Neuronal stem cell (in vitro differentiated cells): ENCODE results near the gene PDE7B.

Experiments
- DNase-seq: peaks from one replicate; pipeline ENCODE4 v3.0.0-alpha.2; 2013; ENCODE audit warnings: low spot score
- H2AFZ ChIP-seq: one replicate; pipeline ENCODE4 v1.6.1; 2013; ENCODE audit warnings: mild to moderate bottlenecking, low read length, inconsistent platforms
- H2AK5ac ChIP-seq: 2 replicates; pipeline ENCODE4 v1.6.1; 2013; ENCODE audit warnings: low read depth, mild to moderate bottlenecking, inconsistent platforms, low read length, moderate library complexity, mixed read lengths
- H2BK120ac ChIP-seq: 2 replicates; pipeline ENCODE4 v1.6.1; 2013; ENCODE audit warnings: low read depth, mild to moderate bottlenecking, inconsistent platforms, low read length, moderate library complexity, mixed read lengths
- H2BK12ac ChIP-seq: one replicate; pipeline ENCODE4 v1.6.1; 2013; ENCODE audit warnings: low read length, inconsistent platforms
- H2BK15ac ChIP-seq: 2 replicates; pipeline ENCODE4 v1.6.1; 2013; ENCODE audit warnings: mild to moderate bottlenecking, low read length, inconsistent platforms, mixed read lengths
- H2BK5ac ChIP-seq: one replicate; pipeline ENCODE4 v1.6.1; 2013; ENCODE audit warnings: inconsistent platforms, mild to moderate bottlenecking, low read length, moderate library complexity
- H3K14ac ChIP-seq: one replicate; pipeline ENCODE4 v1.6.1; 2013; ENCODE audit warnings: low read length, inconsistent platforms
- H3K18ac ChIP-seq: 2 replicates; pipeline ENCODE4 v1.6.1; 2013; ENCODE audit warnings: low read length, inconsistent platforms
- H3K23ac ChIP-seq: 2 replicates; pipeline ENCODE4 v1.6.1; 2013; ENCODE audit warnings: low read depth, mild to moderate bottlenecking, mixed read lengths, low read length, inconsistent platforms; ENCODE audit not compliant: poor library complexity
- H3K27ac ChIP-seq: replicated peaks from 3 replicates; pipeline ENCODE4 v1.5.1; 2013; ENCODE audit warnings: low read length, inconsistent platforms
- H3K27me3 ChIP-seq, 3 experiments: 2 replicates each; pipeline ENCODE4 v1.6.1; 2013; ENCODE audit warnings: low read length in 3 of 3, mild to moderate bottlenecking in 2 of 3, inconsistent platforms in 1 of 3, low read depth in 1 of 3, mixed read lengths in 1 of 3, moderate library complexity in 1 of 3; ENCODE audit not compliant: control insufficient read depth in 3 of 3, insufficient read depth in 3 of 3
- H3K36me3 ChIP-seq, 2 donors: replicated peaks in 1 of 2; 2 replicates each; pipeline ENCODE4 v1.6.1; 2013; ENCODE audit warnings: low read length in 2 of 2; ENCODE audit not compliant: control insufficient read depth in 2 of 2, insufficient read depth in 2 of 2
- H3K4ac ChIP-seq: 2 replicates; pipeline ENCODE4 v1.6.1; 2013; ENCODE audit warnings: inconsistent platforms, mild to moderate bottlenecking, low read length, moderate library complexity
- H3K4me1 ChIP-seq, 2 donors: 1 replicate in 1 of 2; 2 replicates in 1 of 2; pipeline ENCODE4 v1.6.1; 2013; ENCODE audit warnings: low read length in 2 of 2, low read depth in 1 of 2; ENCODE audit not compliant: control insufficient read depth in 2 of 2, insufficient read depth in 1 of 2
- H3K4me2 ChIP-seq: one replicate; pipeline ENCODE4 v1.6.1; 2013; ENCODE audit warnings: mild to moderate bottlenecking, low read length, inconsistent platforms; ENCODE audit not compliant: insufficient read depth, poor library complexity, severe bottlenecking
- H3K4me3 ChIP-seq, 2 donors: 2 replicates each; pipeline ENCODE4 v1.5.1; 2013; ENCODE audit warnings: low read length in 2 of 2, mild to moderate bottlenecking in 2 of 2, inconsistent platforms in 1 of 2, moderate library complexity in 1 of 2
- H3K79me1 ChIP-seq: one replicate; pipeline ENCODE4 v1.6.1; 2013; ENCODE audit warnings: low read depth, mild to moderate bottlenecking, inconsistent platforms, low read length, moderate library complexity
- H3K9ac ChIP-seq: one replicate; pipeline ENCODE4 v1.6.1; 2013; ENCODE audit warnings: mild to moderate bottlenecking, low read depth, low read length, inconsistent platforms; ENCODE audit not compliant: poor library complexity
- H3K9me3 ChIP-seq, 2 donors: replicated peaks in 1 of 2; 2 replicates each; pipeline versions ENCODE3 to v1.6.1; 2013; ENCODE audit warnings: low read length in 2 of 2, mild to moderate bottlenecking in 2 of 2, inconsistent platforms in 1 of 2, low read depth in 1 of 2, mixed read lengths in 1 of 2, moderate library complexity in 1 of 2; ENCODE audit not compliant: control insufficient read depth in 2 of 2, insufficient read depth in 1 of 2
- H4K8ac ChIP-seq: one replicate; pipeline ENCODE4 v1.6.1; 2013; ENCODE audit warnings: low read depth, mild to moderate bottlenecking, inconsistent platforms, low read length, moderate library complexity
- H4K91ac ChIP-seq: one replicate; pipeline ENCODE4 v1.6.1; 2013; ENCODE audit warnings: low read length, low read depth, mild to moderate bottlenecking, inconsistent platforms; ENCODE audit not compliant: poor library complexity
- WGBS, 2 donors: extraction: QIAGEN DNeasy Blood & Tissue Kit; methylation state at CpG; one replicate each; pipeline ENCODE4 v1.1.7; 2013; ENCODE audit warnings: missing lambda C conversion rate in 2 of 2, mixed read lengths in 1 of 2; ENCODE audit not compliant: insufficient read length in 2 of 2, insufficient replicate concordance in 1 of 2; ENCODE audit errors: extremely low coverage in 2 of 2; 5-methylcytosine and 5-hydroxymethylcytosine counted together

Gene PDE7B

GRCh38 chr6:136037876-136038460 lies 186.5 kb downstream of the PDE7B start:
- no CpG with 5 or more reads among the region's 13 CpGs for WGBS, 2 donors
- H3K9me3 ChIP-seq, result peaks cover 0 to 2% of the 10 kb centered on the region in 2 donors
- no peak overlapping the region for H2BK120ac ChIP-seq
- no peaks in the 10 kb centered on the region for H3K27me3 ChIP-seq
- no peak overlapping the region for H4K91ac ChIP-seq
- no peak overlapping the region for H2BK12ac ChIP-seq
- H2AK5ac ChIP-seq, result peak overlapping the region; percentile 64
- H2BK15ac ChIP-seq, result no peak overlapping the region
- no peaks in the 10 kb centered on the region for H3K79me1 ChIP-seq
- peak overlapping the region; percentile 12 for H3K9ac ChIP-seq
- H3K4me2 ChIP-seq, result no peak overlapping the region
- no peak for DNase-seq
- no peak overlapping the region for H3K23ac ChIP-seq
- peak overlapping the region; percentile 52 for H2AFZ ChIP-seq
- H4K8ac ChIP-seq, result peak overlapping the region; percentile 93
- peak overlapping the region; percentile 84 for H3K18ac ChIP-seq
- no peak overlapping the region for H3K4me3 ChIP-seq
- no peak overlapping the region for H3K14ac ChIP-seq
- H3K36me3 ChIP-seq, result no peaks in the 10 kb centered on the region
- no peak overlapping the region for H3K27ac ChIP-seq
- H3K4me1 ChIP-seq, result peaks cover 12% of the 10 kb centered on the region in 2 donors
- no peak overlapping the region for H3K4ac ChIP-seq
- H2BK5ac ChIP-seq, result no peak overlapping the region

GRCh38 chr6:136038531-136038930 lies 187.0 kb downstream of the PDE7B start:
- H3K79me1 ChIP-seq, result no peaks in the 10 kb centered on the region
- no peak overlapping the region for H3K4ac ChIP-seq
- no peak overlapping the region for H3K23ac ChIP-seq
- no peak overlapping the region for H3K4me3 ChIP-seq
- no peak overlapping the region for H4K91ac ChIP-seq
- H2AK5ac ChIP-seq, result no peak overlapping the region
- H2BK5ac ChIP-seq, result no peak overlapping the region
- H2BK12ac ChIP-seq, result no peak overlapping the region
- H3K4me2 ChIP-seq, result no peak overlapping the region
- H3K27ac ChIP-seq, result no peak overlapping the region
- no peak for DNase-seq
- H3K36me3 ChIP-seq, result no peaks in the 10 kb centered on the region
- no peaks in the 10 kb centered on the region for H3K27me3 ChIP-seq
- no peak overlapping the region for H2AFZ ChIP-seq
- no peak overlapping the region for H3K14ac ChIP-seq
- peaks cover 12% of the 10 kb centered on the region in 2 donors for H3K4me1 ChIP-seq
- peaks cover 0 to 2% of the 10 kb centered on the region in 2 donors for H3K9me3 ChIP-seq
- no peak overlapping the region for H4K8ac ChIP-seq
- H3K18ac ChIP-seq, result no peak overlapping the region
- no peak overlapping the region for H2BK120ac ChIP-seq
- no peak overlapping the region for H2BK15ac ChIP-seq
- no peak overlapping the region for H3K9ac ChIP-seq

- H3K18ac ChIP-seq, result no peak overlapping the region
- H3K79me1 ChIP-seq, result no peaks in the 10 kb centered on the region
- WGBS, 2 donors, result no CpG with 5 or more reads among the region's 4 CpGs
- no peak overlapping the region for H2BK5ac ChIP-seq
- no peak overlapping the region for H3K4me3 ChIP-seq
- no peaks in the 10 kb centered on the region for H3K27me3 ChIP-seq
- no peak overlapping the region for H4K8ac ChIP-seq
- H2AFZ ChIP-seq, result no peak overlapping the region
- H3K36me3 ChIP-seq, result no peaks in the 10 kb centered on the region
- no peak overlapping the region for H4K91ac ChIP-seq
- DNase-seq, result no peak
- H2BK12ac ChIP-seq, result no peak overlapping the region
- no peak overlapping the region for H3K4me2 ChIP-seq
- no peak overlapping the region for H3K4ac ChIP-seq
- H3K9me3 ChIP-seq, result peaks cover 0 to 2% of the 10 kb centered on the region in 2 donors
- peaks cover 12% of the 10 kb centered on the region in 2 donors for H3K4me1 ChIP-seq
- H2BK120ac ChIP-seq, result no peak overlapping the region
- no peak overlapping the region for H2BK15ac ChIP-seq
- no peak overlapping the region for H3K23ac ChIP-seq
- H3K9ac ChIP-seq, result no peak overlapping the region
- H2AK5ac ChIP-seq, result no peak overlapping the region
- H3K14ac ChIP-seq, result no peak overlapping the region
- H3K27ac ChIP-seq, result no peak overlapping the region
These were observed 187.7 kb downstream of the PDE7B start for GRCh38 chr6:136039185-136039584.

- no peak overlapping the region for H3K23ac ChIP-seq
- no CpG with 5 or more reads among the region's 1 CpG for WGBS, 2 donors
- no peaks in the 10 kb centered on the region for H3K79me1 ChIP-seq
- no peak for DNase-seq
- no peak overlapping the region for H3K27ac ChIP-seq
- H3K18ac ChIP-seq, result no peak overlapping the region
- H3K27me3 ChIP-seq, result no peaks in the 10 kb centered on the region
- H2AFZ ChIP-seq, result no peak overlapping the region
- no peak overlapping the region for H2BK12ac ChIP-seq
- no peak overlapping the region for H3K4me2 ChIP-seq
- H3K4me1 ChIP-seq, result no peaks in the 10 kb centered on the region
- H2BK5ac ChIP-seq, result no peak overlapping the region
- H2AK5ac ChIP-seq, result no peak overlapping the region
- no peaks in the 10 kb centered on the region for H3K9me3 ChIP-seq
- H4K91ac ChIP-seq, result no peak overlapping the region
- no peak overlapping the region for H2BK120ac ChIP-seq
- H3K4me3 ChIP-seq, result no peak overlapping the region
- no peak overlapping the region for H3K9ac ChIP-seq
- no peak overlapping the region for H3K14ac ChIP-seq
- H2BK15ac ChIP-seq, result no peak overlapping the region
- H4K8ac ChIP-seq, result no peak overlapping the region
- no peak overlapping the region for H3K4ac ChIP-seq
- no peaks in the 10 kb centered on the region for H3K36me3 ChIP-seq
These were observed 199.0 kb downstream of the PDE7B start for GRCh38 chr6:136050475-136050874.
